GM23338 (cell line): ENCODE data around the gene ZNF19.

Experiments
- CREB1 ChIP-seq: fragments of 250-450 bp; sonication (Bioruptor Pico); IDR thresholded peaks from 2 replicates; pipeline ENCODE4 v1.5.0; 2020; ENCODE audit warnings: low read depth, mild to moderate bottlenecking, moderate library complexity
- EZH2 ChIP-seq: fragments of 200-600 bp; sonication (generic); IDR thresholded peaks from one replicate; pipeline ENCODE4 v1.8.0; 2017; ENCODE audit warnings: antibody characterized with exemption, mild to moderate bottlenecking, low read depth; ENCODE audit not compliant: unreplicated experiment
- STAT1 ChIP-seq: IDR thresholded peaks from one replicate; pipeline ENCODE4 v1.6.1; 2016; ENCODE audit warnings: antibody characterized with exemption; ENCODE audit not compliant: unreplicated experiment
- TF ChIP-seq, protein P1 (sequence below), 2 experiments: fragments of 200-600 bp in 1 of 2; sonication (generic) in 1 of 2; conservative IDR thresholded peaks; 2 replicates each; pipeline versions ENCODE4 v1.5.1 to v1.6.1; 2016 to 2017; ENCODE audit warnings: antibody characterized with exemption in 2 of 2, low read depth in 2 of 2, mild to moderate bottlenecking in 2 of 2, moderate library complexity in 1 of 2
- TF ChIP-seq, protein P2 (sequence below): IDR thresholded peaks from one replicate; pipeline ENCODE4 v1.6.1; 2018; ENCODE audit warnings: antibody characterized with exemption; ENCODE audit not compliant: unreplicated experiment

DNA sequence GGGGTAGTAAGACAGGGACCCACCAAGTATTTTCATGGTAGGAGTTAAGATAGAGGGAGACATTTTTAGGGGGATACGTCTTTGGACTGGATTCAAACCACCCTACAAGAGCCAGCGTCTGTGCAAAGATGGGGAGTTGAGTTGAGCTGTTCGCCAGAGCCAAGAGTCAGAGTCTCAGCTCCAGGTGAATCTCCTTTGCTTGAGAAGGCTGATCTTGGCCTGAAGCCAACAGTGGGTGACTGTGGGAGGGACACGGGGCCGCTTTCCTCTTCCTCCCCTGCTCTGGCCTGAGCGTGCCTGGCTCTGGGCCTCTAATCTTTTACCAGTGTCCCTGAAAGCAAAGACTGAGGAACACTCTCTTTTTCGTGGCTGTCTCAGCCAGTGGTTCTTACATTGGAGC is 52.7 kb downstream of the ZNF19 start:
- TF ChIP-seq, protein P1, sequence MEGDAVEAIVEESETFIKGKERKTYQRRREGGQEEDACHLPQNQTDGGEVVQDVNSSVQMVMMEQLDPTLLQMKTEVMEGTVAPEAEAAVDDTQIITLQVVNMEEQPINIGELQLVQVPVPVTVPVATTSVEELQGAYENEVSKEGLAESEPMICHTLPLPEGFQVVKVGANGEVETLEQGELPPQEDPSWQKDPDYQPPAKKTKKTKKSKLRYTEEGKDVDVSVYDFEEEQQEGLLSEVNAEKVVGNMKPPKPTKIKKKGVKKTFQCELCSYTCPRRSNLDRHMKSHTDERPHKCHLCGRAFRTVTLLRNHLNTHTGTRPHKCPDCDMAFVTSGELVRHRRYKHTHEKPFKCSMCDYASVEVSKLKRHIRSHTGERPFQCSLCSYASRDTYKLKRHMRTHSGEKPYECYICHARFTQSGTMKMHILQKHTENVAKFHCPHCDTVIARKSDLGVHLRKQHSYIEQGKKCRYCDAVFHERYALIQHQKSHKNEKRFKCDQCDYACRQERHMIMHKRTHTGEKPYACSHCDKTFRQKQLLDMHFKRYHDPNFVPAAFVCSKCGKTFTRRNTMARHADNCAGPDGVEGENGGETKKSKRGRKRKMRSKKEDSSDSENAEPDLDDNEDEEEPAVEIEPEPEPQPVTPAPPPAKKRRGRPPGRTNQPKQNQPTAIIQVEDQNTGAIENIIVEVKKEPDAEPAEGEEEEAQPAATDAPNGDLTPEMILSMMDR (conservative IDR thresholded peaks at IDR 0.05; ENCODE audit: low read depth in 2 of 2) = no peak
- TF ChIP-seq STAT1 (no peak), CREB1 (CRISPR knock-in tag) (no peak), EZH2 (no peak)
- TF ChIP-seq, protein P2, sequence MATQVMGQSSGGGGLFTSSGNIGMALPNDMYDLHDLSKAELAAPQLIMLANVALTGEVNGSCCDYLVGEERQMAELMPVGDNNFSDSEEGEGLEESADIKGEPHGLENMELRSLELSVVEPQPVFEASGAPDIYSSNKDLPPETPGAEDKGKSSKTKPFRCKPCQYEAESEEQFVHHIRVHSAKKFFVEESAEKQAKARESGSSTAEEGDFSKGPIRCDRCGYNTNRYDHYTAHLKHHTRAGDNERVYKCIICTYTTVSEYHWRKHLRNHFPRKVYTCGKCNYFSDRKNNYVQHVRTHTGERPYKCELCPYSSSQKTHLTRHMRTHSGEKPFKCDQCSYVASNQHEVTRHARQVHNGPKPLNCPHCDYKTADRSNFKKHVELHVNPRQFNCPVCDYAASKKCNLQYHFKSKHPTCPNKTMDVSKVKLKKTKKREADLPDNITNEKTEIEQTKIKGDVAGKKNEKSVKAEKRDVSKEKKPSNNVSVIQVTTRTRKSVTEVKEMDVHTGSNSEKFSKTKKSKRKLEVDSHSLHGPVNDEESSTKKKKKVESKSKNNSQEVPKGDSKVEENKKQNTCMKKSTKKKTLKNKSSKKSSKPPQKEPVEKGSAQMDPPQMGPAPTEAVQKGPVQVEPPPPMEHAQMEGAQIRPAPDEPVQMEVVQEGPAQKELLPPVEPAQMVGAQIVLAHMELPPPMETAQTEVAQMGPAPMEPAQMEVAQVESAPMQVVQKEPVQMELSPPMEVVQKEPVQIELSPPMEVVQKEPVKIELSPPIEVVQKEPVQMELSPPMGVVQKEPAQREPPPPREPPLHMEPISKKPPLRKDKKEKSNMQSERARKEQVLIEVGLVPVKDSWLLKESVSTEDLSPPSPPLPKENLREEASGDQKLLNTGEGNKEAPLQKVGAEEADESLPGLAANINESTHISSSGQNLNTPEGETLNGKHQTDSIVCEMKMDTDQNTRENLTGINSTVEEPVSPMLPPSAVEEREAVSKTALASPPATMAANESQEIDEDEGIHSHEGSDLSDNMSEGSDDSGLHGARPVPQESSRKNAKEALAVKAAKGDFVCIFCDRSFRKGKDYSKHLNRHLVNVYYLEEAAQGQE = no peak
